ENCODE results near the gene COL9A3.

GRCh38 chr20:62889871-62890270 lies 73.0 kb downstream of the COL9A3 start:
- TF ChIP-seq CTCF (IDR thresholded peaks at IDR 0.05) (no peak), EZH2phosphoT487 (IDR thresholded peaks at IDR 0.05) (no peak), EZH2 (IDR thresholded peaks at IDR 0.05) (no peak)

Measured in neural progenitor cell (in vitro differentiated cells).